ENCODE results near the gene HOXD9. TPM values are rescaled to one million over a fixed set of nuclear protein-coding genes. Genes with fewer than 3 reads are reported as not detected.

Gene HOXD9
- total RNA-seq, 2 experiments from 2014 or later = not detected

DNA sequence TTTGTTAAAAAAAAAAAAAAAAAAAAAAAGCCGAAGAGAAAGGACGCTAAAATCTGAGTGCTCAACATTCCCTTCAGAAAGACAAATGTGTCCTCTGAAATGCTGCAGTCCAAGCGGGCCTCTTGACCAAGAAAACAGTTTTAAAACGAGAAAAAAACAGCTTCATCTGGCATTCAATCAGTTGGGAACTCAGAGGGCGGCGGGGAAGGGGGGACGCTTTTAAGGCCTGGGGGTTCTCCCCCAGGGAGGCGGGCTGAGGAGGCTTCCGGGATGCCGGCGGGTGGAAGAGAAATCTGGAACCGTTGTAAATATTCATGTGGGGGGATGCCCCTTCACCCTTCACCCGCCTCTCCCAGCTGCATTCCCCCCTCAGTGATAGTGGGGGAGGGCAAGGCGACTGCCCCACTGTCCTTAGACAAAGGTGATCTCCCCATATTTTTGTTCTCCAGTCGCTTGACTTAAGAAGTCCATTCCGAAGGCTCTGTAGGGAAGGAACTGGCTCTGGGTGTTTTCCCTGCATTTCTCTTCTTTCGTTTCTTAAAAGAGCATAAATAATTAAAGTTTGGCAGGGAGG is 18.7 kb upstream of the HOXD9 start:
- DNase-seq (no peak), ATAC-seq (ENCODE audit: poor library complexity) (no peak)
- Histone ChIP-seq H3K27me3 (ENCODE audit: control insufficient read depth in 1 of 2, insufficient read depth in 2 of 2, low read length in 2 of 2) (peaks cover 85 to 93% of the 10 kb centered on the region in 2 experiments), H3K4me1 (ENCODE audit: insufficient read depth, low read length) (peaks cover 34% of the 10 kb centered on the region), H3K9me3 (ENCODE audit: control insufficient read depth in 1 of 2, insufficient read depth in 1 of 2, low read length in 2 of 2) (peaks cover 0 to 61% of the 10 kb centered on the region in 2 experiments), H3K4me3 (ENCODE audit: low read length) (no peak overlapping the region), H3K27ac (ENCODE audit: low read depth in 1 of 2, low read length in 2 of 2) (no peak overlapping the region), H3K36me3 (ENCODE audit: insufficient read depth, low read length) (no peaks in the 10 kb centered on the region)
- TF ChIP-seq, protein P1, sequence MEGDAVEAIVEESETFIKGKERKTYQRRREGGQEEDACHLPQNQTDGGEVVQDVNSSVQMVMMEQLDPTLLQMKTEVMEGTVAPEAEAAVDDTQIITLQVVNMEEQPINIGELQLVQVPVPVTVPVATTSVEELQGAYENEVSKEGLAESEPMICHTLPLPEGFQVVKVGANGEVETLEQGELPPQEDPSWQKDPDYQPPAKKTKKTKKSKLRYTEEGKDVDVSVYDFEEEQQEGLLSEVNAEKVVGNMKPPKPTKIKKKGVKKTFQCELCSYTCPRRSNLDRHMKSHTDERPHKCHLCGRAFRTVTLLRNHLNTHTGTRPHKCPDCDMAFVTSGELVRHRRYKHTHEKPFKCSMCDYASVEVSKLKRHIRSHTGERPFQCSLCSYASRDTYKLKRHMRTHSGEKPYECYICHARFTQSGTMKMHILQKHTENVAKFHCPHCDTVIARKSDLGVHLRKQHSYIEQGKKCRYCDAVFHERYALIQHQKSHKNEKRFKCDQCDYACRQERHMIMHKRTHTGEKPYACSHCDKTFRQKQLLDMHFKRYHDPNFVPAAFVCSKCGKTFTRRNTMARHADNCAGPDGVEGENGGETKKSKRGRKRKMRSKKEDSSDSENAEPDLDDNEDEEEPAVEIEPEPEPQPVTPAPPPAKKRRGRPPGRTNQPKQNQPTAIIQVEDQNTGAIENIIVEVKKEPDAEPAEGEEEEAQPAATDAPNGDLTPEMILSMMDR (IDR thresholded peaks at IDR 0.05) = no peak
- no peak overlapping the region for H3K27ac Mint-ChIP-seq
- H3K9me3 Mint-ChIP-seq = no peaks in the 10 kb centered on the region
- intact Hi-C loops (cut with DNase I, micrococcal nuclease) = no loop called here
- no peaks in the 10 kb centered on the region for H3K36me3 Mint-ChIP-seq (ENCODE audit: low read depth)
- ChIA-PET CTCF (no interaction called here), POLR2A (no interaction called here)
- peaks cover 33% of the 10 kb centered on the region for H3K4me1 Mint-ChIP-seq (ENCODE audit: low read depth)
- peak overlapping the region; percentile 27 for H3K4me3 Mint-ChIP-seq
- H3K27me3 Mint-ChIP-seq = peaks cover 88% of the 10 kb centered on the region

DNA sequence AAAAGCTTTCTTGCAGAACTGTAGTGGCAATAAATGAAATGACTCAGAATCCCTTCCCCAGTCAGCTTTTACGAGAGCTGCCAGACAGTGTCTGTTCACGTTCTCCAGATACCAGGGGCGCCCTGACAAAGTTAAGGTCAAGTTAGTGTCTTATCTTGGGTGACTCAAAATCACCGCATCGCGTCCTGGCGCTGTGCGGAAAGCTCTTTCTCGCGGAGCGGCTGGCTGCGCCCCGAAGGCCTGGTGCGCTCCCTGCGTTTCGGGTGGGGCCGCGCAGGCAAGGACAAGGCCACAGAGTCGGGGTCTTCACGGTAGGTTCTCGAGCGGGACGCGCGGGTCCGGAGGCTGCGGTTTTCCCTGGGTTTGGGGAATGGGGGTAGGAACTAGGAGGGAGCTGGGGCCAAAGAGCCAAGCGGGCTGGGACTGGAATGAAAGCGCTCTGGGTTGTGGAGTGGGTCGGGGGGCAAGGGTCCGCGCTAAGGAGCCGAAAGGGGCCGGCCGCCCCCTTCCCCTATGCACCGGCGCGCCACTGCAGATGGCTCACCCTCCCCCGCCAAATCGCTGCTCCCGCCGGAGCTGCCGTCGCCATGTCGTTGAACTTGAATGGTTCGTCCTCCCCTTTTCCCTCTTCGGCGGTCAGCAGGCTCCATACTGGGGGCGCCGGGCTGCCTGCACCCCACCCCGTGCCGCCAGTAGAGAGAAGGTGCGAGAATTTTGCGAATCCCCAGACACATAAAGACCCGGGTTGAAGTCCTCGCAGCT is 18.0 kb upstream of the HOXD9 start:
- CTCF ChIA-PET = no interaction called here
- POLR2A ChIA-PET = no interaction called here
- peaks cover 88% of the 10 kb centered on the region for H3K27me3 Mint-ChIP-seq
- Histone ChIP-seq H3K27me3 (ENCODE audit: control insufficient read depth in 1 of 2, insufficient read depth in 2 of 2, low read length in 2 of 2) (peaks cover 85 to 93% of the 10 kb centered on the region in 2 experiments), H3K4me1 (ENCODE audit: insufficient read depth, low read length) (peaks cover 38% of the 10 kb centered on the region), H3K27ac (ENCODE audit: low read depth in 1 of 2, low read length in 2 of 2) (no peak overlapping the region), H3K36me3 (ENCODE audit: insufficient read depth, low read length) (no peaks in the 10 kb centered on the region), H3K9me3 (ENCODE audit: control insufficient read depth in 1 of 2, insufficient read depth in 1 of 2, low read length in 2 of 2) (peaks cover under 1 to 60% of the 10 kb centered on the region in 2 experiments), H3K4me3 (ENCODE audit: low read length) (no peak overlapping the region)
- TF ChIP-seq, protein P1 (IDR thresholded peaks at IDR 0.05) = no peak
- DNase-seq = peak in 1 of 14 experiments; percentile 29
- no peak for ATAC-seq (ENCODE audit: poor library complexity)
- peaks cover 40% of the 10 kb centered on the region for H3K4me1 Mint-ChIP-seq (ENCODE audit: low read depth)
- H3K36me3 Mint-ChIP-seq (ENCODE audit: low read depth) = peaks cover under 1% of the 10 kb centered on the region
- no peak overlapping the region for H3K4me3 Mint-ChIP-seq
- H3K27ac Mint-ChIP-seq = no peak overlapping the region
- no peaks in the 10 kb centered on the region for H3K9me3 Mint-ChIP-seq
- intact Hi-C loops (cut with DNase I, micrococcal nuclease) = no loop called here

DNA sequence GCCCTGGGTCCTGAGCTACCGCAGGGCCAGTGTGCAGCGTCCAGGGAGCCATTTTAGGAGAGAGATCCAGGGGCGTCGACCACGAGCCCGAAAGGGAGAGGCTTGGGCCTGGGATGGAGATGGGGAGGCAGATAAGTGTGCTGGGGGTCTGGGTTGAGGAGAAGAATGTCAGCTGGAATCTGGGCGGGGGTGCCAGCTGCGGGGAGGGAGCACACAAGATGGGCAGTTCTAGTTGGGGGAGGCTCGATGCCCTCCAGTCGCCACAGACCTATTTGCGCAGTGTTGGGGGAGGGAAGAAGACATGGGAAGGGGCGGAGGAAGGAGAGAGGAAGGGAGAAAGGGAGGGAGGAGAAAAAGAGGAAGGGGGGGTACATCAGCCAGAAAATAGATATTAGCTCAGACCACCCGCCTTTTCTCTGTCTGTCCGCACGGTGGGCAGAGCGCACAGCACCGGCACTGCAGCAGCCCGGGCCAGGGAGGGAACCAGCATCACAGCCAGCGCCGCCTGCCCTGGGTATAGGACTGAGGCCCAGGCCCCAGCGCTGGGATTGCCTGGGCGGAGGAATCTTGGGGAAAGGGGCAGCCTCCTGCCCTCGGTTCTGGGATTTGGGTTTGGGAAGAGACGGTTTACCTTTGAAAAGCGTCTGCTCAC is 17.3 kb upstream of the HOXD9 start:
- Histone ChIP-seq H3K36me3 (ENCODE audit: insufficient read depth, low read length) (no peaks in the 10 kb centered on the region), H3K27ac (ENCODE audit: low read depth in 1 of 2, low read length in 2 of 2) (no peak overlapping the region), H3K4me3 (ENCODE audit: low read length) (no peak overlapping the region), H3K9me3 (ENCODE audit: control insufficient read depth in 1 of 2, insufficient read depth in 1 of 2, low read length in 2 of 2) (peaks cover 3 to 58% of the 10 kb centered on the region in 2 experiments), H3K4me1 (ENCODE audit: insufficient read depth, low read length) (peaks cover 33% of the 10 kb centered on the region), H3K27me3 (ENCODE audit: control insufficient read depth in 1 of 2, insufficient read depth in 2 of 2, low read length in 2 of 2) (peaks cover 87 to 93% of the 10 kb centered on the region in 2 experiments)
- Mint-ChIP-seq H3K9me3 (no peaks in the 10 kb centered on the region), H3K4me1 (ENCODE audit: low read depth) (peaks cover 41% of the 10 kb centered on the region), H3K27ac (no peak overlapping the region), H3K4me3 (no peak overlapping the region), H3K36me3 (ENCODE audit: low read depth) (peaks cover 7% of the 10 kb centered on the region), H3K27me3 (peaks cover 90% of the 10 kb centered on the region)
- TF ChIP-seq, protein P1 (IDR thresholded peaks at IDR 0.05) = no peak
- ChIA-PET POLR2A (no interaction called here), CTCF (no interaction called here)
- intact Hi-C loops (cut with DNase I, micrococcal nuclease) = no loop called here
- ATAC-seq (ENCODE audit: poor library complexity) (no peak), DNase-seq (peak in 1 of 14 experiments; percentile 25)

Measured in CD4-positive, alpha-beta T cell (primary cell).